ENCODE results near the gene PHACTR3.

GRCh38 chr20:59891581-59891980, 287.2 kb downstream of the PHACTR3 start:
- TF ChIP-seq REST (IDR thresholded peaks at IDR 0.05; ENCODE audit: unreplicated experiment) (no peak), CTCF (conservative IDR thresholded peaks at IDR 0.05; ENCODE audit: low read depth in 2 of 2) (no peak), EZH2 (IDR thresholded peaks at IDR 0.05; ENCODE audit: low read depth, unreplicated experiment) (no peak), POLR2AphosphoS5 (IDR thresholded peaks at IDR 0.05; ENCODE audit: low read depth) (no peak), ZNF114 (CRISPR knock-in tag; IDR thresholded peaks at IDR 0.05) (no peak), EZH2phosphoT487 (IDR thresholded peaks at IDR 0.05; ENCODE audit: unreplicated experiment) (no peak), NANOG (IDR thresholded peaks at IDR 0.05; ENCODE audit: borderline replicate concordance) (no peak), CREB1 (CRISPR knock-in tag; IDR thresholded peaks at IDR 0.05; ENCODE audit: low read depth) (no peak), ZNF331 (CRISPR knock-in tag; IDR thresholded peaks at IDR 0.05; ENCODE audit: low read depth) (no peak), STAT1 (IDR thresholded peaks at IDR 0.05; ENCODE audit: unreplicated experiment) (no peak), ETS1 (IDR thresholded peaks at IDR 0.05) (no peak), JUNB (IDR thresholded peaks at IDR 0.05; ENCODE audit: unreplicated experiment) (no peak)
